ENCODE results near the gene CCDC154. TPM values are rescaled to one million over a fixed set of nuclear protein-coding genes. Genes with fewer than 3 reads are reported as not detected.
A peak's percentile ranks its signal among the peaks of the same experiment; 100 is the strongest.

The CCDC154 gene
- total and polyA plus RNA-seq, 5 donors = 0.39 to 1.8 (median 0.57) TPM

DNA sequence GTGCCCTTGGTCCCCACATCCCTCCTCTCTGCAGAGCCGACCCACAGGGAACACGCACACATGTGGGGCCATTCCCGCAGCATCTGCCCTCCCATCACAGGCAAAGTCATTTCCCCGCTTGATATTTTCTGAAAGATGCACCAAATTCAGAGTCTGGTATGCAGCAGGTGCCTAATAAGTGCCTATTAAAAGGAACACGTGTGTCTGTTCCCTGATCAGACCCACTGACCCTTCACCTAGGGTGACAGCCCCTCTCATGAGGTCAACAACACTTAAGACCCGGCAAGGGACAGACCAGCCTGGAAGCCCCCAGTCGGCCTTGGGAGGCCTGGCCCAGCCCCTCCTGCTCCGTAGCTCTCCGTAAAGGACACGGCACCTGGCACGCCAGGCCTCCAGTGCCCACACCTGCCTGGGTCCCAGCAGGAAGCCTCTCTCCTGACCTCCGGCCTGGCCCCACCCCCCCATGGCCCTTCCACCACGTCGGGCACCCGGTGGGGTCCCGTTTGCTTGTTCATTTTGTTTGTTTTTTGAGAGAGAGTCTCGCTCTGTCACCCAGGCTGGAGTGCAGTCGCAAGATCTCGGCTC is 49.9 kb downstream of the CCDC154 start:
- intact Hi-C loops (cut with DNase I) = loop anchor here in 1 of 4 donors (10.0 kb wide), 1 partner anchor 60 kb away; the partner anchor contains the start of gene BAIAP3
- ATAC-seq (no peak), DNase-seq (no peak)
- Histone ChIP-seq H3K27me3 (ENCODE audit: control insufficient read depth, insufficient read depth) (no peaks in the 10 kb centered on the region), H3K27ac (ENCODE audit: low read length) (no peak overlapping the region), H3K4me3 (ENCODE audit: low read length) (no peak overlapping the region), H3K4me1 (ENCODE audit: control insufficient read depth, insufficient read depth, low read length) (no peaks in the 10 kb centered on the region), H3K9me3 (ENCODE audit: control insufficient read depth, low read length) (no peaks in the 10 kb centered on the region)
- WGBS = 89% methylated on average over 19 of the region's 19 CpGs

DNA sequence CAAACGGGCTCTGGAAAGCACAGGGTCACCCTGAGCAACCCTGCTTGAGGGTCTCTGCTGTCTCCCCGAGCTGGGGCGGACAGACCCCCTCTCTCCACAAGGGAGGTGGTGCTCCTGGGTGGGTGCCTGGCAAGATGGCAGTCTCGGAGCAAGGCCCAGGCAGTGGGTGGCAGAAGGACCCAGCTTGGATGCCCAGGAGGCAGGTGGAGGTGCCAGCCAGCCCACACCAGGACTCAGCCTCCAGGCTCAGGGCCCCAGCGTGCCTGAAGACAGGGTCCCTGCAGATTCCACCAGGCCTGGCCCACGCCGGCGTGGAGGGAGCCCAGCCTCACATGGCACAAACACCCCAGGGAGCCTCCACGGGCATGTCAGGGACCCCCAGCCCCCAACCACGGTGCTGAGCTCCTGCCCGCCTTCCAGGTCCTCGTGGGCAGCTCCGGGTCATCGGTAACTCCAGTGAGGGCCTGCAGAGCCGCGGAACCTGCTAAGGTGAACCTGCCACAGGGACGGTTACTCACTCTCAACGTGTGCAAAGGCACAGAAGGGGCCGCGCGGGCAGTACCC is 50.7 kb downstream of the CCDC154 start:
- Histone ChIP-seq H3K27me3 (ENCODE audit: control insufficient read depth, insufficient read depth) (no peaks in the 10 kb centered on the region), H3K9me3 (ENCODE audit: control insufficient read depth, low read length) (no peaks in the 10 kb centered on the region), H3K4me1 (ENCODE audit: control insufficient read depth, insufficient read depth, low read length) (no peaks in the 10 kb centered on the region), H3K4me3 (ENCODE audit: low read length) (no peak overlapping the region), H3K27ac (ENCODE audit: low read length) (no peak overlapping the region)
- 96% methylated on average over 21 of the region's 21 CpGs for WGBS
- ATAC-seq (peak in 1 of 2 donors; percentile 20), DNase-seq (peak in 1 of 3 donors; percentile 59)
- intact Hi-C loops (cut with DNase I) = loop anchor here in 1 of 4 donors (10.0 kb wide), 1 partner anchor 59 kb away; the partner anchor contains the start of gene BAIAP3

DNA sequence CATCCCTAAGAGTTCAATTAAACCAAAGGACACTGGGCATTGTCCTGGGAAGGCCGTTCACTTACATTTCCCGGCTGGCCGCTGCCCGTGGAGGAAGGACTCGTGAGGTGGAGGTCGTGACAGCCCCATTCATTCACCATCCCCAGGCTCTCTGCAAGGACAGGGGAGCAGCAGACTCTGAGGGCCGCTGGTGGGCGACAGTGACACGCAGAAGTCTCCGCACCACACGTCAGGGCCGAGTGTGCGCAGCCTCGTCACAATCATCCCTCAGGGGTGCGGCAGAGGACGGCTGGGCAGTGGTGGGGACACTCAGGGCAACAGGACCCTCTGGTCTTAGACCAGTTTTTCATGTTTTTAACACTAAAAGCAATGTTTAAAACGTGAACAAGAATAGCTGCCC is 51.5 kb downstream of the CCDC154 start:
- H3K27ac ChIP-seq (ENCODE audit: low read length) = no peak overlapping the region

DNA sequence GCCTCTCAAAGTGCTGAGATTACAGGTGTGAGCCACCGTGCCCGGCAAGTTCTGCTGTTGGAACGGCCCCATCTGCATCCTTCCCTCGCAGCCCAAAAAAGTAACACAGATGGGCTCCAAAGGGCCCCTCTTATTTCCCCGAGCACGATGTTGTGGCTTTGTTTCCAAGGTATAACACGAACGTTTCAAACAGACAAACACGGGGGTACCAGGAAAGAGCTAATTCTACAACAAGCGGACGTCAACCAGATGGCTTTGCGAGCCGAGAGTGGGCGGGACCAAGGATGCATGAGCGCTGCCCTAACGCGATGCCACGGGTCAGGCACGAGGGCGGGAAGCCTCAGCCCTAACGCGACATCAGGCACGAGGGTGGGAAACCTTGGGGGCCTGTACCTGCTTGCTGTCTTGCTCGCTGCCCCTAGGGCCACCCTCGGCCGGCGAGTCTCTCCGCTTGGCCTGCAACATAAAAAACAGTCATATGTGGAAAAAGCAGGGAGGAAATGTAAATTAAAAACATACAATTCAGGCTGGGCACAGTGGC is 54.0 kb downstream of the CCDC154 start:
- ATAC-seq = no peak
- 86% methylated on average over 28 of the region's 28 CpGs for WGBS
- intact Hi-C loops (cut with DNase I) = loop anchor here in 1 of 4 donors (10.0 kb wide), 1 partner anchor 56 kb away; the partner anchor contains the start of gene BAIAP3
- no peaks in the 10 kb centered on the region for H3K9me3 ChIP-seq (ENCODE audit: control insufficient read depth, low read length)
- no peak for DNase-seq
- no peaks in the 10 kb centered on the region for H3K4me1 ChIP-seq (ENCODE audit: control insufficient read depth, insufficient read depth, low read length)
- H3K4me3 ChIP-seq (ENCODE audit: low read length) = no peak overlapping the region
- no peak overlapping the region for H3K27ac ChIP-seq (ENCODE audit: low read length)
- H3K27me3 ChIP-seq (ENCODE audit: control insufficient read depth, insufficient read depth) = no peaks in the 10 kb centered on the region

More for the DNA sequence above, 51.5 kb downstream of the CCDC154 start:
- no peaks in the 10 kb centered on the region for H3K4me1 ChIP-seq (ENCODE audit: control insufficient read depth, insufficient read depth, low read length)
- H3K4me3 ChIP-seq (ENCODE audit: low read length) = no peak overlapping the region
- WGBS = 93% methylated on average over 17 of the region's 17 CpGs
- no peak for DNase-seq
- H3K27me3 ChIP-seq (ENCODE audit: control insufficient read depth, insufficient read depth) = no peaks in the 10 kb centered on the region
- H3K9me3 ChIP-seq (ENCODE audit: control insufficient read depth, low read length) = no peaks in the 10 kb centered on the region
- no peak for ATAC-seq
- intact Hi-C loops (cut with DNase I) = loop anchor here in 1 of 4 donors (10.0 kb wide), 1 partner anchor 58 kb away; the partner anchor contains the start of gene BAIAP3

DNA sequence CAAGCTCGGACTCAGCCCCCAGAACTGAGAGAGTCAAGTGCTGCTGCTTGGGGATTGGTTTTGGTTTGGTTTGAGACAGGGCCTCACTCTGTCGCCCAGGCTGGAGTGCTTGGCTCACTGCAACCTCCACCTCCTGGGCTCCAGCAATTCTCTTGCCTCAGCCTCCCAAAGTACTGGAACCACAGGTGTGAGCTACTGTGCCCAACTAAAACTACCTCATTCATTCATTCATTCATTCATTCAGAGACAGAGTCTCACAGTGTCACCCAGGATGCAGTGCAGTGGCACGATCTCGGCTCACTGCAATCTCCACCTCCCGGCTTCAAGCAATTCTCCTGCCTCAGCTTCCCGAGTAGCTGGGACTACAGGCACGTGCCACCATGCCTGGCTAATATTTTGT is 54.6 kb downstream of the CCDC154 start:
- no peaks in the 10 kb centered on the region for H3K9me3 ChIP-seq (ENCODE audit: control insufficient read depth, low read length)
- H3K4me3 ChIP-seq (ENCODE audit: low read length) = no peak overlapping the region
- ATAC-seq (no peak), DNase-seq (no peak)
- H3K27ac ChIP-seq (ENCODE audit: low read length) = no peak overlapping the region
- whole genome bisulfite sequencing = 93% methylated on average over 7 of the region's 7 CpGs
- no peaks in the 10 kb centered on the region for H3K4me1 ChIP-seq (ENCODE audit: control insufficient read depth, insufficient read depth, low read length)
- H3K27me3 ChIP-seq (ENCODE audit: control insufficient read depth, insufficient read depth) = no peaks in the 10 kb centered on the region
- intact Hi-C loops (cut with DNase I) = loop anchor here in 1 of 4 donors (10.0 kb wide), 1 partner anchor 55 kb away; the partner anchor contains the start of gene BAIAP3

DNA sequence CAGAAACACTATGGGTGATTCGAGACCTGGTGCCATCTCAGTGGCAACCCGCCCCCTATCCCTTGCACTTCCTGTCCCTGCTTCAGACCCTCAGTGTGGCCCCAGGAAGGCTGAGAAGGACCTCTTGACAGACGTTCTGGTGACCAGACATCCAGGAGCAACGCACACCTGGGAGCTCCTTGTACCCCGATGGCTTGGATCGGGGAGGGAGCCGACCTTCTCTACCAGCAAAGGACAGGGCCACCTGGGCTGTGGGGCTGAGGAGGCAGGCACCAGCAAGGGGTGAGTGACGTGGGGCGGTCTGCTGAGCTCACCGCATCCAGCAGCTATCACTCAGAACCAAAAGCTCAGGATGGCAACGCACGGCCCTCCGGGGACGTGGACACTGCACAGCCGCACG is 57.0 kb downstream of the CCDC154 start:
- DNase-seq = no peak
- Histone ChIP-seq H3K4me1 (ENCODE audit: control insufficient read depth, insufficient read depth, low read length) (no peaks in the 10 kb centered on the region), H3K9me3 (ENCODE audit: control insufficient read depth, low read length) (no peaks in the 10 kb centered on the region), H3K27ac (ENCODE audit: low read length) (no peak overlapping the region), H3K4me3 (ENCODE audit: low read length) (no peak overlapping the region), H3K27me3 (ENCODE audit: control insufficient read depth, insufficient read depth) (no peaks in the 10 kb centered on the region)
- intact Hi-C loops (cut with DNase I) = no loop called here
- no peak for ATAC-seq
- WGBS = 90% methylated on average over 16 of the region's 16 CpGs

DNA sequence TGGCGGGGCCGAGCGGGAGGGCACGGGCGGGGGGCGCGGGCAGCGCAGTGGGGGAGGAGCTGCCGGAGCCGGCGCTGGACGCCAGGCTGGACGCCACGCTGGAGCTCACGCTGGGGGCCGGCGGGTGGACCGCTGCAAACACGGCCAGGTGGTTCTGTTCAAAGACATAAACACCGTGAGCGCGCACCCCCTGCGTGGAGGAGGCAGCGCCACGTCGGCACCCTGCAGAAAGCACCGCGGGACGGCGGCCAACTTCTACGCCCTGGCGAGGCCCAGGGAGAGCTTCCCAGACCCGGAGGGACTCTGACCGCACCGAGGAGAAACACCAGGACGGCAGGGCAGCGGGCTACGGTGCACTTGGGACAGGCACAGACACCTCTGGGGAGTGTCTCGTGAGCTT is 59.1 kb downstream of the CCDC154 start:
- Histone ChIP-seq H3K4me3 (ENCODE audit: low read length) (no peak overlapping the region), H3K27me3 (ENCODE audit: control insufficient read depth, insufficient read depth) (no peaks in the 10 kb centered on the region), H3K4me1 (ENCODE audit: control insufficient read depth, insufficient read depth, low read length) (no peaks in the 10 kb centered on the region), H3K9me3 (ENCODE audit: control insufficient read depth, low read length) (no peaks in the 10 kb centered on the region), H3K27ac (ENCODE audit: low read length) (no peak overlapping the region)
- DNase-seq = no peak
- ATAC-seq = no peak
- intact Hi-C loops (cut with DNase I) = no loop called here
- WGBS = 96% methylated on average over 39 of the region's 39 CpGs

Other genes with a start within 250 kb of the CCDC154 start
- gene TPSG1, start 219.3 kb downstream of the CCDC154 start, total RNA-seq = under 1 TPM in 1 of 4 donors, not detected in 3; 0.21 TPM
- not detected for gene TPSG1, start 219.3 kb downstream of the CCDC154 start, polyA plus RNA-seq
- gene TPSB2, start 214.4 kb downstream of the CCDC154 start, total RNA-seq = 1 to 10 TPM in 3 of 4 donors, not detected in 1; 3.7 to 7.1 (median 6.7) TPM
- gene TPSB2, start 214.4 kb downstream of the CCDC154 start, polyA plus RNA-seq = 1.8 TPM
- 1 to 10 TPM; 1.6 to 8.3 (median 4.7) TPM for gene TPSAB1, start 203.9 kb downstream of the CCDC154 start, total RNA-seq
- 1.2 TPM for gene TPSAB1, start 203.9 kb downstream of the CCDC154 start, polyA plus RNA-seq
- under 1 TPM in 2 of 4 donors, not detected in 2; 0.26 to 0.85 TPM for gene TPSD1, start 188.5 kb downstream of the CCDC154 start, total RNA-seq
- 0.16 TPM for gene TPSD1, start 188.5 kb downstream of the CCDC154 start, polyA plus RNA-seq
- 10 to 100 TPM; 73.5 to 95.3 (median 87.8) TPM for gene UBE2I, start 134.9 kb downstream of the CCDC154 start, total RNA-seq
- 76.5 TPM for gene UBE2I, start 134.9 kb downstream of the CCDC154 start, polyA plus RNA-seq
- gene BAIAP3, start 110.9 kb downstream of the CCDC154 start, total RNA-seq = 1 to 10 TPM in 3 of 4 donors, under 1 TPM in 1; 0.53 to 2.7 (median 2.0) TPM
- 1.6 TPM for gene BAIAP3, start 110.9 kb downstream of the CCDC154 start, polyA plus RNA-seq
- gene TSR3, start 92.7 kb downstream of the CCDC154 start, total RNA-seq = 10 to 100 TPM; 49.6 to 54.0 (median 52.8) TPM
- 58.5 TPM for gene TSR3, start 92.7 kb downstream of the CCDC154 start, polyA plus RNA-seq
- gene GNPTG, start 92.6 kb downstream of the CCDC154 start, total RNA-seq = 10 to 100 TPM; 39.7 to 45.3 (median 43.0) TPM
- gene GNPTG, start 92.6 kb downstream of the CCDC154 start, polyA plus RNA-seq = 47.1 TPM
- gene UNKL, start 29.9 kb downstream of the CCDC154 start, total RNA-seq = 10 to 100 TPM in 3 of 4 donors, 1 to 10 TPM in 1; 6.3 to 16.4 (median 14.2) TPM
- gene UNKL, start 29.9 kb downstream of the CCDC154 start, polyA plus RNA-seq = 8.7 TPM
- 10 to 100 TPM in 3 of 4 donors, 1 to 10 TPM in 1; 9.5 to 12.1 (median 11.5) TPM for gene UQCC4, start 23.8 kb downstream of the CCDC154 start, total RNA-seq
- 18.7 TPM for gene UQCC4, start 23.8 kb downstream of the CCDC154 start, polyA plus RNA-seq
- gene PERCC1, start 13.5 kb downstream of the CCDC154 start, total RNA-seq = under 1 TPM in 1 of 4 donors, not detected in 3; 0.26 TPM
- gene PERCC1, start 13.5 kb downstream of the CCDC154 start, polyA plus RNA-seq = 0.18 TPM
- gene CLCN7, start 30.5 kb upstream of the CCDC154 start, total RNA-seq = 10 to 100 TPM; 32.9 to 54.8 (median 49.0) TPM
- 35.7 TPM for gene CLCN7, start 30.5 kb upstream of the CCDC154 start, polyA plus RNA-seq
- under 1 TPM in 2 of 4 donors, not detected in 2; 0.18 to 0.28 TPM for gene PTX4, start 44.4 kb upstream of the CCDC154 start, total RNA-seq
- 0.09 TPM for gene PTX4, start 44.4 kb upstream of the CCDC154 start, polyA plus RNA-seq
- gene TELO2, start 48.8 kb upstream of the CCDC154 start, total RNA-seq = 10 to 100 TPM; 21.2 to 29.2 (median 23.2) TPM
- gene TELO2, start 48.8 kb upstream of the CCDC154 start, polyA plus RNA-seq = 24.6 TPM
- gene TMEM204, start 89.1 kb upstream of the CCDC154 start, total RNA-seq = 10 to 100 TPM; 19.0 to 22.1 (median 20.9) TPM
- 32.2 TPM for gene TMEM204, start 89.1 kb upstream of the CCDC154 start, polyA plus RNA-seq
- gene IFT140, start 167.5 kb upstream of the CCDC154 start, total RNA-seq = 10 to 100 TPM in 3 of 4 donors, 1 to 10 TPM in 1; 9.7 to 14.2 (median 13.0) TPM
- 7.4 TPM for gene IFT140, start 167.5 kb upstream of the CCDC154 start, polyA plus RNA-seq
- gene CRAMP1, start 167.8 kb upstream of the CCDC154 start, total RNA-seq = 10 to 100 TPM; 11.0 to 18.4 (median 13.7) TPM
- gene CRAMP1, start 167.8 kb upstream of the CCDC154 start, polyA plus RNA-seq = 7.1 TPM
- gene JPT2, start 233.7 kb upstream of the CCDC154 start, total RNA-seq = 10 to 100 TPM; 18.5 to 38.3 (median 25.3) TPM
- gene JPT2, start 233.7 kb upstream of the CCDC154 start, polyA plus RNA-seq = 11.9 TPM